A549 (cell line): ENCODE results near the gene GSK3B. TPM values are rescaled to one million over a fixed set of nuclear protein-coding genes. Genes with fewer than 3 reads are reported as not detected.

Experiments
- ATAC-seq, 2 experiments: fragments of 200-7000 bp in 1 of 2; fragments of >200 bp in 1 of 2; cut with Nextera tagmentation in 1 of 2; cut with Tn5 transposase in 1 of 2; 3 replicates each; pipeline versions ENCODE4 v1.8.0 to v1.9.1; 2018 to 2020; ENCODE audit warnings: mild to moderate bottlenecking in 1 of 2, moderate library complexity in 1 of 2
- CTCF ChIA-PET: fragments of 300-600 bp; sonication (Branson Sonifier 250); formaldehyde crosslinking; extraction: SDS; loops from one replicate; lab custom pipeline; 2021; ENCODE audit warnings: antibody characterized with exemption, inconsistent platforms; lab: Yijun Ruan, JAX
- POLR2A ChIA-PET: fragments of 350-600 bp; formaldehyde crosslinking; extraction: SDS; loops from one replicate; lab custom pipeline; 2021; ENCODE audit warnings: antibody characterized with exemption, inconsistent platforms; lab: Yijun Ruan, JAX
- DNase-seq, 2 experiments: peaks; one replicate each; pipeline versions ENCODE4 v3.0.0 to v3.0.0-alpha.2; 2011 to 2016; ENCODE audit warnings: low read depth in 1 of 2, low spot score in 1 of 2
- FAIRE-seq: peaks from 2 replicates; lab custom pipeline; 2011; peaks lifted over from hg19 to GRCh38; lab: Jason Lieb, UNC
- H3K27ac ChIP-seq, 2 experiments: fragments of >200 bp; sonication (Bioruptor Twin); formaldehyde crosslinking; 3 replicates each; pipeline ENCODE4 v1.5.1; 2016 to 2017
- H3K4me1 ChIP-seq: fragments of >200 bp; sonication (Bioruptor Twin); formaldehyde crosslinking; 3 replicates; pipeline ENCODE4 v1.6.1; 2016
- H3K4me2 ChIP-seq: fragments of >200 bp; sonication (Bioruptor Twin); formaldehyde crosslinking; 3 replicates; pipeline ENCODE4 v1.6.1; 2016
- H3K4me3 ChIP-seq: fragments of >200 bp; sonication (Bioruptor Twin); formaldehyde crosslinking; 3 replicates; pipeline ENCODE4 v1.5.1; 2016
- H3K9me3 ChIP-seq: fragments of >200 bp; sonication (Bioruptor Twin); formaldehyde crosslinking; 3 replicates; pipeline ENCODE4 v1.6.1; 2016
- BHLHE40 ChIP-seq: IDR thresholded peaks from 2 replicates; pipeline ENCODE4 v1.6.1; 2012; ENCODE audit warnings: low read depth, low read length, inconsistent platforms
- CBX8 ChIP-seq: fragments of 200-600 bp; sonication (generic); IDR thresholded peaks from 2 replicates; pipeline ENCODE4 v1.6.1; 2016
- CHD4 ChIP-seq: fragments of 200-600 bp; sonication (generic); IDR thresholded peaks from 2 replicates; pipeline ENCODE4 v1.6.1; 2016; ENCODE audit warnings: antibody characterized with exemption, mild to moderate bottlenecking, borderline replicate concordance
- EHF ChIP-seq: fragments of 250-450 bp; sonication (Bioruptor Pico); IDR thresholded peaks from 2 replicates; pipeline ENCODE4 v1.5.0; 2020; ENCODE audit warnings: mild to moderate bottlenecking
- EHMT2 ChIP-seq: fragments of 200-600 bp; sonication (generic); IDR thresholded peaks from 2 replicates; pipeline ENCODE4 v1.6.1; 2016; ENCODE audit warnings: antibody characterized with exemption, low read depth, mild to moderate bottlenecking, moderate library complexity
- FOXS1 ChIP-seq: fragments of 250-450 bp; sonication (Bioruptor Pico); IDR thresholded peaks from 2 replicates; pipeline ENCODE4 v1.5.0; 2020; ENCODE audit warnings: mild to moderate bottlenecking, moderate library complexity
- GATA3 ChIP-seq: IDR thresholded peaks from 2 replicates; pipeline ENCODE4 v1.6.1; 2012; ENCODE audit warnings: borderline replicate concordance
- HDAC2 ChIP-seq: fragments of 200-600 bp; sonication (generic); IDR thresholded peaks from 2 replicates; pipeline ENCODE4 v1.6.1; 2016
- HOXB13 ChIP-seq: fragments of 250-450 bp; sonication (Bioruptor Pico); IDR thresholded peaks from 2 replicates; pipeline ENCODE4 v1.5.0; 2020; ENCODE audit warnings: low read depth, mild to moderate bottlenecking, moderate library complexity
- JUN ChIP-seq, 2 experiments: fragments of >200 bp; sonication (Bioruptor Twin); formaldehyde crosslinking; IDR thresholded peaks; 2 replicates in 1 of 2; 3 replicates in 1 of 2; pipeline ENCODE4 v1.6.1; 2016 to 2017
- JUNB ChIP-seq: fragments of >200 bp; sonication (Bioruptor Twin); formaldehyde crosslinking; IDR thresholded peaks from 2 replicates; pipeline ENCODE4 v1.6.1; 2016
- MAFK ChIP-seq: fragments of 450-650 bp; IDR thresholded peaks from 2 replicates; pipeline ENCODE4 v1.6.1; 2014; ENCODE audit not compliant: partially characterized antibody
- POLR2A ChIP-seq: IDR thresholded peaks from 2 replicates; pipeline ENCODE4 v1.6.1; 2012; ENCODE audit warnings: mild to moderate bottlenecking, low read length
- POLR2AphosphoS2 ChIP-seq: conservative IDR thresholded peaks from 2 replicates; pipeline ENCODE4 v1.6.1; 2012; ENCODE audit warnings: low read length, improper control_type of control experiment, inconsistent platforms
- RARB ChIP-seq: fragments of 250-450 bp; sonication (Bioruptor Pico); IDR thresholded peaks from 2 replicates; pipeline ENCODE4 v1.8.0; 2021; ENCODE audit warnings: mild to moderate bottlenecking, moderate library complexity
- RNF2 ChIP-seq: fragments of 200-600 bp; sonication (generic); IDR thresholded peaks from 2 replicates; pipeline ENCODE4 v1.6.1; 2016; ENCODE audit warnings: low read depth, mild to moderate bottlenecking, antibody characterized with exemption, moderate library complexity, borderline replicate concordance
- SREBF2 ChIP-seq: fragments of 450-650 bp; IDR thresholded peaks from 2 replicates; pipeline ENCODE4 v1.6.1; 2014; ENCODE audit warnings: mild to moderate bottlenecking, moderate library complexity
- TFCP2L1 ChIP-seq: fragments of 250-450 bp; sonication (Bioruptor Pico); IDR thresholded peaks from 2 replicates; pipeline ENCODE4 v1.5.0; 2021; ENCODE audit warnings: mild to moderate bottlenecking
- ZNF302 ChIP-seq: fragments of 250-450 bp; sonication (Bioruptor Pico); IDR thresholded peaks from 2 replicates; pipeline ENCODE4 v1.9.0; 2021; ENCODE audit warnings: inconsistent platforms, mild to moderate bottlenecking, moderate library complexity
- whole genome bisulfite sequencing: methylation state at CpG from one replicate; pipeline ENCODE4 v1.1.6; 2017; ENCODE audit errors: missing lambda C conversion rate; 5-methylcytosine and 5-hydroxymethylcytosine counted together
- polyA plus RNA-seq, 4 experiments: library from polyadenylated mRNA; depleted of rRNA in 3 of 4; stranded (reverse); fragments of >200 nt; fragmentation: RNase III in 1 of 4; extraction: RNeasy Plus Mini Kit Qiagen cat#74134 plus additional on column Dnase treatment in 1 of 4; gene quantifications; 2 replicates in 3 of 4; 3 replicates in 1 of 4; pipeline ENCODE4 v1.2.3, GENCODE V29; 2011 to 2017
- TF ChIP-seq, protein P1 (sequence below): IDR thresholded peaks from 2 replicates; pipeline ENCODE4 v1.6.1; 2012
- TF ChIP-seq, protein P2 (sequence below): fragments of 250-450 bp; sonication (Bioruptor Pico); IDR thresholded peaks from 2 replicates; pipeline ENCODE4 v1.5.0; 2020; ENCODE audit warnings: low read depth, mild to moderate bottlenecking, moderate library complexity
- TF ChIP-seq, protein P3 (sequence below): fragments of 200-600 bp; sonication (generic); IDR thresholded peaks from 2 replicates; pipeline ENCODE4 v1.6.1; 2016; ENCODE audit warnings: antibody characterized with exemption, mild to moderate bottlenecking, moderate library complexity

GSK3B gene
- polyA plus RNA-seq, 2 of the 4 experiments (the other 2 are of a cell fraction) = 30.0 to 49.8 TPM

DNA sequence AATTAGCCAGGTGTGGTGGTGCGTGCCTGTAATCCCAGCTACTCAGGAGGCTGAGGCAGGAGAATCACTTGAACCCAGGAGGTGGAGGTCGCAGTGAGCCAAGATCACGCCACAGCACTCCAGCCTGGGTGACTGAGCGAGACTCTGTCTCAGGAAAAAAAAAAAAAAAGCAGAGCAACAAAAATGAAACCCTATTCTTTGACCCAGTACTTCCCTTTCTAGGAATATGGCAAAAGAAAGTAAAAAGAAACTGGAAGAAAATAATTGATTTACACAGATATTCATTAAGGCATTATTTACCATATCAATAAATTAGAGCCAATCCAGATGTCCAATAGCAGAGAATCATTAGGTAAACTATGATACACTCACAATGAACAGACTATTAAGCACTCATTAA is 67.0 kb downstream of the GSK3B start (continued):
- TF ChIP-seq ZNF302 (CRISPR knock-in tag) = no peak
- TF ChIP-seq GATA3 = no peak
- TF ChIP-seq EHMT2 = no peak

DNA sequence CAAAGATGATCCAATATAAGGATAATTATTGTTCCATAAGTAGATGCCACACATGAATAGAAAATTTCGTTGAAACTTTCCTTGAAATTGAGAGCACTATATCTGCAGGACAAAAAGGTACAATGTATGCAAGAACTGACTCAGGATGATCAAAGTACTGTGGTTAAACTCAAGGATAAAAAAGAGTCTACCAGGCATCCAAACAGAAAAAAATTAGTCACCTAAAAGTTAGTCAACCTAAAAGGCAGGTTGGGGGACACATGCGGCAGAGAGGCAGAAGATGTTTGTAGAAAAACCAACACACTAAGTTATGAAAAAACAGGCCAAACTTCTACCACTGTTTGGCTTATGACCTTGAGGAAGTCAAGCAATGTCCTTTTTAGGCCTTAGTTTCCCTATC is 68.7 kb downstream of the GSK3B start:
- WGBS = 73% methylated on average over 2 of the region's 2 CpGs
- Histone ChIP-seq H3K9me3 (no peaks in the 10 kb centered on the region), H3K4me2 (no peak overlapping the region), H3K4me3 (no peak overlapping the region), H3K27ac (no peak overlapping the region), H3K4me1 (peaks cover 12% of the 10 kb centered on the region)
- ATAC-seq (no peak), DNase-seq (no peak), FAIRE-seq (no peak)
- ChIA-PET POLR2A (no interaction called here), CTCF (no interaction called here)
- TF ChIP-seq SREBF2 = no peak
- TF ChIP-seq HDAC2 = no peak
- TF ChIP-seq CBX8 = no peak
- no peak for TF ChIP-seq POLR2AphosphoS2
- TF ChIP-seq, protein P1, sequence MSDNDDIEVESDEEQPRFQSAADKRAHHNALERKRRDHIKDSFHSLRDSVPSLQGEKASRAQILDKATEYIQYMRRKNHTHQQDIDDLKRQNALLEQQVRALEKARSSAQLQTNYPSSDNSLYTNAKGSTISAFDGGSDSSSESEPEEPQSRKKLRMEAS = no peak
- no peak for TF ChIP-seq MAFK
- no peak for TF ChIP-seq BHLHE40
- no peak for TF ChIP-seq HOXB13
- TF ChIP-seq, protein P2, sequence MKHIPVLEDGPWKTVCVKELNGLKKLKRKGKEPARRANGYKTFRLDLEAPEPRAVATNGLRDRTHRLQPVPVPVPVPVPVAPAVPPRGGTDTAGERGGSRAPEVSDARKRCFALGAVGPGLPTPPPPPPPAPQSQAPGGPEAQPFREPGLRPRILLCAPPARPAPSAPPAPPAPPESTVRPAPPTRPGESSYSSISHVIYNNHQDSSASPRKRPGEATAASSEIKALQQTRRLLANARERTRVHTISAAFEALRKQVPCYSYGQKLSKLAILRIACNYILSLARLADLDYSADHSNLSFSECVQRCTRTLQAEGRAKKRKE (CRISPR knock-in tag) = no peak
- TF ChIP-seq, protein P3, sequence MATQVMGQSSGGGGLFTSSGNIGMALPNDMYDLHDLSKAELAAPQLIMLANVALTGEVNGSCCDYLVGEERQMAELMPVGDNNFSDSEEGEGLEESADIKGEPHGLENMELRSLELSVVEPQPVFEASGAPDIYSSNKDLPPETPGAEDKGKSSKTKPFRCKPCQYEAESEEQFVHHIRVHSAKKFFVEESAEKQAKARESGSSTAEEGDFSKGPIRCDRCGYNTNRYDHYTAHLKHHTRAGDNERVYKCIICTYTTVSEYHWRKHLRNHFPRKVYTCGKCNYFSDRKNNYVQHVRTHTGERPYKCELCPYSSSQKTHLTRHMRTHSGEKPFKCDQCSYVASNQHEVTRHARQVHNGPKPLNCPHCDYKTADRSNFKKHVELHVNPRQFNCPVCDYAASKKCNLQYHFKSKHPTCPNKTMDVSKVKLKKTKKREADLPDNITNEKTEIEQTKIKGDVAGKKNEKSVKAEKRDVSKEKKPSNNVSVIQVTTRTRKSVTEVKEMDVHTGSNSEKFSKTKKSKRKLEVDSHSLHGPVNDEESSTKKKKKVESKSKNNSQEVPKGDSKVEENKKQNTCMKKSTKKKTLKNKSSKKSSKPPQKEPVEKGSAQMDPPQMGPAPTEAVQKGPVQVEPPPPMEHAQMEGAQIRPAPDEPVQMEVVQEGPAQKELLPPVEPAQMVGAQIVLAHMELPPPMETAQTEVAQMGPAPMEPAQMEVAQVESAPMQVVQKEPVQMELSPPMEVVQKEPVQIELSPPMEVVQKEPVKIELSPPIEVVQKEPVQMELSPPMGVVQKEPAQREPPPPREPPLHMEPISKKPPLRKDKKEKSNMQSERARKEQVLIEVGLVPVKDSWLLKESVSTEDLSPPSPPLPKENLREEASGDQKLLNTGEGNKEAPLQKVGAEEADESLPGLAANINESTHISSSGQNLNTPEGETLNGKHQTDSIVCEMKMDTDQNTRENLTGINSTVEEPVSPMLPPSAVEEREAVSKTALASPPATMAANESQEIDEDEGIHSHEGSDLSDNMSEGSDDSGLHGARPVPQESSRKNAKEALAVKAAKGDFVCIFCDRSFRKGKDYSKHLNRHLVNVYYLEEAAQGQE = no peak
- no peak for TF ChIP-seq TFCP2L1
- no peak for TF ChIP-seq FOXS1
- no peak for TF ChIP-seq EHF
- TF ChIP-seq JUNB = no peak

DNA sequence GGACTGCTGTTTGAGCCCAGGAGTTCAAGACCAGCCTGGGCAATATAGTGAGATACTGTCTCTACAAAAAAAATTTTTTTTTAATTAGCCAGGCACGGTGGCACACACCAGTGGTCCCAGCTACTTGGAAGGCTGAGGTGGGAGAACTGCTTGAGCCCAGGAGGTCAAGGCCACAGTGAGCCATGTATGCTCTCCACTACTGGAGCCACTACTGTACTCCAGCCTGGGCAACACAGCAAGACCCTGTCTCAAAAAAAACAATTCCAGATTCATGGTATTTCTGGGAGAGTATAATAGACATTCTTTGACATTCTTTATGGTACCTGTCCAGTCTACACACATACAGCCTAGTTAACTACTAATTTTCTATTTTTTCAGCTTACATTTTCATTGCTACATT is 70.1 kb downstream of the GSK3B start:
- ChIA-PET CTCF (no interaction called here), POLR2A (no interaction called here)
- Histone ChIP-seq H3K4me3 (no peak overlapping the region), H3K4me1 (peaks cover 12% of the 10 kb centered on the region), H3K9me3 (no peaks in the 10 kb centered on the region), H3K27ac (no peak overlapping the region), H3K4me2 (no peak overlapping the region)
- FAIRE-seq = no peak
- TF ChIP-seq JUN (IDR thresholded peaks at IDR 0.05) = no peak
- TF ChIP-seq RNF2 = no peak
- no peak for TF ChIP-seq ZNF302 (CRISPR knock-in tag)
- TF ChIP-seq, protein P2 (CRISPR knock-in tag) = no peak
- TF ChIP-seq, protein P3 = no peak
- no peak for TF ChIP-seq CHD4
- TF ChIP-seq BHLHE40 = no peak
- no peak for TF ChIP-seq RARB
- no peak for TF ChIP-seq POLR2A
- no peak for TF ChIP-seq EHF
- no peak for TF ChIP-seq CBX8
- no peak for TF ChIP-seq POLR2AphosphoS2
- ATAC-seq = no peak
- 100% methylated on average over 1 of the region's 1 CpG for WGBS
- no peak for DNase-seq
